ENCODE measurements around the gene ZBTB16. TPM values are rescaled to one million over a fixed set of nuclear protein-coding genes. Genes with fewer than 3 reads are reported as not detected.

The ZBTB16 gene
- polyA plus RNA-seq, 3 donors: 4.1 to 12.3 (median 8.3) TPM

DNA sequence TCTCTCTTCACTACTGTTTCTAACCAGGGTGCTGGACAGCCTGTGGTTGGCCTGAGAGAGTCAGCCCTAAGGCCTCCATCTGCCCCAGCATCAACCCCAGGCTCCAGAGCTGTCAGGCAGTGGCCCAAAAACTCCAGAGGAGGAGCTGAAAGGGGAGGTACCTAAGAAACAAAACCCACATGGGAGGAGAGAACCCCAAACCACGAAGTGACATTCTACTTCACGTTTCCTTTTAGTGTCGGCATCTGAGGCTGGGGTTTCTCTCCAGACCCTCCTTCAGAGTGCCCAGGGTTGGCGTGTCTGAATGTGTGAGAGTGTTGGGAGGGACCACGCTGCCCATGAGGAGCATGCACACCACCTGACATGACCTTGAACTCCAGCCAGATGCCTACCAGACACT is 166.8 kb downstream of the ZBTB16 start:
- no peaks in the 10 kb centered on the region for H3K36me3 Mint-ChIP-seq
- H3K27ac Mint-ChIP-seq: peak overlapping the region in 1 of 7 donors; percentile 65
- Histone ChIP-seq H3K9ac (ENCODE audit: insufficient read depth, low read length, poor library complexity, severe bottlenecking) (no peak overlapping the region), H3K27me3 (ENCODE audit: control insufficient read depth in 2 of 2, insufficient read depth in 2 of 2, low read length in 2 of 2) (no peaks in the 10 kb centered on the region), H3K4me2 (replicated peaks; ENCODE audit: extremely low read depth, low read length, poor library complexity, severe bottlenecking) (no peak overlapping the region), H2AFZ (ENCODE audit: insufficient read depth, low read depth, low read length, poor library complexity, severe bottlenecking) (no peak overlapping the region), H3K9me3 (replicated peaks in 1 of 2; ENCODE audit: control insufficient read depth in 1 of 2, insufficient read depth in 1 of 2, low read length in 2 of 2) (no peaks in the 10 kb centered on the region), H3K36me3 (replicated peaks in 1 of 2; ENCODE audit: control insufficient read depth in 1 of 2, insufficient read depth in 2 of 2, low read length in 2 of 2) (no peaks in the 10 kb centered on the region), H3K79me2 (ENCODE audit: insufficient read depth, low read length) (no peaks in the 10 kb centered on the region), H3K4me1 (ENCODE audit: control insufficient read depth in 1 of 2, insufficient read depth in 2 of 2, low read length in 2 of 2) (no peaks in the 10 kb centered on the region), H3K27ac (ENCODE audit: low read depth in 1 of 2, low read length in 2 of 2) (no peak overlapping the region), H4K20me1 (ENCODE audit: insufficient read depth, low read length) (peaks cover 7% of the 10 kb centered on the region), H3K4me3 (replicated peaks in 1 of 3; ENCODE audit: low read depth in 2 of 3, low read length in 3 of 3) (no peak overlapping the region)
- no peaks in the 10 kb centered on the region for H3K4me1 Mint-ChIP-seq
- no peaks in the 10 kb centered on the region for H3K27me3 Mint-ChIP-seq (ENCODE audit: low read depth in 3 of 3)
- no peaks in the 10 kb centered on the region for H3K9me3 Mint-ChIP-seq
- no CpG with 5 or more reads among the region's 5 CpGs for WGBS (ENCODE audit: insufficient coverage)
- intact Hi-C loops (cut with micrococcal nuclease): no loop called here
- no peak for DNase-seq
- no peak overlapping the region for H3K4me3 Mint-ChIP-seq
- no peak for TF ChIP-seq CTCF (IDR thresholded peaks at IDR 0.05)

DNA sequence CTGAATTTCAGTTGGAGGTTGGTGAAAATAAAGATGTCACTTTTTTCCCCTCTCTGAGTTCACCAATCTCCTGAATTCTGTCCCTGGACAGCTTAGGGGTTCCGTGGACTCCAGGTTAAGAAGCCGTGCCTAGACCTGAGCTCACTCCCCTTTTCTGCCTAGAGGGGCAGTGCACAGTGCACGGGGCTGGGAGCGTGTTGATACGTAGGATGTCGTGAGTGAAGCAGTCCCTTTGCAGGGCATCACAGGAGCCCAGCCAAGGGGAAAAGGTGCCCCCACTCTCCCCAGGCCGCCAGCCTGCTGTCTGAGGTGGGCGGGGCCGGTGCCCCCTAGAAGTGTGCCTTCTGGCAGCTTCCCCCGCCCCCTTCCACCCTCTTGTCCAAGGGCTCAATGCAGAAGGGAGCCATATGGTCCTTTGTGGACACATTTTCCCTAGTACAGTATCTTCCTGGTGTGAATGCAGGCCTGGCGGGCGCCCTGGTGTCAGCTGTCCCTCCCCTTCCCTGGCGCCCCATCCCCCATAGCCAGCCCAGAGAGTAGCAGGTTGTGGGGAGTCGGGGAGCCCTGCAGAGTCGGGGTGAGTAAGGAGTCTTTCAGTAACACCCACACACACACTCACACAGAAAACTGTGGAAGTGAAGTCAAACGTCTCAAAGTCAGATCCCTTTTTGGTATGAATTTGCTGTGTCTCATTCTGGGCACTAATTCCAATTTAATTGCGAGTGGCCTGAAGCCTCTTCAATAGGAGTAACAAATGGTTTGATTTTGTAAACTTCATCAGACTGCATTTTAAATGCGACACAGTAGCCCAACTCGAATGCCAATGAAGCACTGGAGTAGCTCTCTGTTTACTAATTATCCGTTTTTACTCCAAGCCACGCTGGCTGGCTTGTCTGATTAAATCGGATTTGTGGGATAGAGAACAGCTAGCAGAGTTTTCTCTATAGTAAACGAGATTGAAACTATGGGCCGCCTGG is 169.2 kb downstream of the ZBTB16 start:
- Histone ChIP-seq H2AFZ (ENCODE audit: insufficient read depth, low read depth, low read length, poor library complexity, severe bottlenecking) (no peak overlapping the region), H3K27me3 (ENCODE audit: control insufficient read depth in 2 of 2, insufficient read depth in 2 of 2, low read length in 2 of 2) (no peaks in the 10 kb centered on the region), H3K4me2 (replicated peaks; ENCODE audit: extremely low read depth, low read length, poor library complexity, severe bottlenecking) (no peak overlapping the region), H3K9ac (ENCODE audit: insufficient read depth, low read length, poor library complexity, severe bottlenecking) (no peak overlapping the region), H3K4me3 (replicated peaks in 1 of 3; ENCODE audit: low read depth in 2 of 3, low read length in 3 of 3) (no peak overlapping the region), H4K20me1 (ENCODE audit: insufficient read depth, low read length) (peaks cover 9% of the 10 kb centered on the region), H3K36me3 (replicated peaks in 1 of 2; ENCODE audit: control insufficient read depth in 1 of 2, insufficient read depth in 2 of 2, low read length in 2 of 2) (no peaks in the 10 kb centered on the region), H3K9me3 (replicated peaks in 1 of 2; ENCODE audit: control insufficient read depth in 1 of 2, insufficient read depth in 1 of 2, low read length in 2 of 2) (no peaks in the 10 kb centered on the region), H3K4me1 (ENCODE audit: control insufficient read depth in 1 of 2, insufficient read depth in 2 of 2, low read length in 2 of 2) (no peaks in the 10 kb centered on the region), H3K27ac (ENCODE audit: low read depth in 1 of 2, low read length in 2 of 2) (no peak overlapping the region), H3K79me2 (ENCODE audit: insufficient read depth, low read length) (no peaks in the 10 kb centered on the region)
- intact Hi-C loops (cut with micrococcal nuclease): no loop called here
- no peak for DNase-seq
- H3K9me3 Mint-ChIP-seq: no peaks in the 10 kb centered on the region
- 92% methylated on average over 11 of the region's 24 CpGs for WGBS (ENCODE audit: insufficient coverage)
- H3K27ac Mint-ChIP-seq: peak overlapping the region in 2 of 7 donors; percentile 21 to 44
- H3K4me1 Mint-ChIP-seq: peaks cover 5% of the 10 kb centered on the region
- no peaks in the 10 kb centered on the region for H3K27me3 Mint-ChIP-seq (ENCODE audit: low read depth in 3 of 3)
- H3K36me3 Mint-ChIP-seq: no peaks in the 10 kb centered on the region
- no peak overlapping the region for H3K4me3 Mint-ChIP-seq
- no peak for TF ChIP-seq CTCF (IDR thresholded peaks at IDR 0.05)
